GM12875 (cell line): ENCODE measurements around the gene PDE8A.

Experiments
- H3K4me3 ChIP-seq: one replicate; pipeline ENCODE4 v1.5.1; 2011; ENCODE audit warnings: low read depth, low read length, control low read depth
- TF ChIP-seq, protein P1 (sequence below): IDR thresholded peaks from 2 replicates; pipeline ENCODE4 v1.5.1; 2011; ENCODE audit warnings: low read depth, mild to moderate bottlenecking, control low read depth, inconsistent platforms, low read length, moderate library complexity, borderline replicate concordance; ENCODE audit not compliant: insufficient read depth

Gene PDE8A

GRCh38 chr15:85137489-85138168 is 156.0 kb downstream of the PDE8A start:
- TF ChIP-seq, protein P1, sequence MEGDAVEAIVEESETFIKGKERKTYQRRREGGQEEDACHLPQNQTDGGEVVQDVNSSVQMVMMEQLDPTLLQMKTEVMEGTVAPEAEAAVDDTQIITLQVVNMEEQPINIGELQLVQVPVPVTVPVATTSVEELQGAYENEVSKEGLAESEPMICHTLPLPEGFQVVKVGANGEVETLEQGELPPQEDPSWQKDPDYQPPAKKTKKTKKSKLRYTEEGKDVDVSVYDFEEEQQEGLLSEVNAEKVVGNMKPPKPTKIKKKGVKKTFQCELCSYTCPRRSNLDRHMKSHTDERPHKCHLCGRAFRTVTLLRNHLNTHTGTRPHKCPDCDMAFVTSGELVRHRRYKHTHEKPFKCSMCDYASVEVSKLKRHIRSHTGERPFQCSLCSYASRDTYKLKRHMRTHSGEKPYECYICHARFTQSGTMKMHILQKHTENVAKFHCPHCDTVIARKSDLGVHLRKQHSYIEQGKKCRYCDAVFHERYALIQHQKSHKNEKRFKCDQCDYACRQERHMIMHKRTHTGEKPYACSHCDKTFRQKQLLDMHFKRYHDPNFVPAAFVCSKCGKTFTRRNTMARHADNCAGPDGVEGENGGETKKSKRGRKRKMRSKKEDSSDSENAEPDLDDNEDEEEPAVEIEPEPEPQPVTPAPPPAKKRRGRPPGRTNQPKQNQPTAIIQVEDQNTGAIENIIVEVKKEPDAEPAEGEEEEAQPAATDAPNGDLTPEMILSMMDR: no peak
- H3K4me3 ChIP-seq: no peak overlapping the region

DNA sequence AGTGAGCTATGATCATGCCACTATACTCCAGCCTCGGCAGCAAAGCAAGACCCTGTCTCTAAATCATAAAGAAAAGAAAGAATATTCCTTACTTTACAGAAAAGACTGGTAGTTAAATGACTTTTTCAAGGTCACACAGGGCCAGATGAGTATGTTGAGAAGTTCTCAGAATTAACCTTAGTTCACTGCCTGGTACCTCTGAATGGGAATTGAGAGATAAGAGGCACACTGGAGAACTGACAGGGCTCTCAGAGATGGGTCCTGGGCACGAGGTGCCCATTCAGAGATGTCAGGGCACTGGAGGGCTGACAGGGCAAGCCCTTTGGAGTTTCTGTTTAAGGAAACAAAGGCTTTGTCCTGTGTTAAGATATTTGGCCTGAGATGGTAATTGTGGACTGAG is 157.7 kb downstream of the PDE8A start:
- TF ChIP-seq, protein P1: no peak
- no peak overlapping the region for H3K4me3 ChIP-seq

DNA sequence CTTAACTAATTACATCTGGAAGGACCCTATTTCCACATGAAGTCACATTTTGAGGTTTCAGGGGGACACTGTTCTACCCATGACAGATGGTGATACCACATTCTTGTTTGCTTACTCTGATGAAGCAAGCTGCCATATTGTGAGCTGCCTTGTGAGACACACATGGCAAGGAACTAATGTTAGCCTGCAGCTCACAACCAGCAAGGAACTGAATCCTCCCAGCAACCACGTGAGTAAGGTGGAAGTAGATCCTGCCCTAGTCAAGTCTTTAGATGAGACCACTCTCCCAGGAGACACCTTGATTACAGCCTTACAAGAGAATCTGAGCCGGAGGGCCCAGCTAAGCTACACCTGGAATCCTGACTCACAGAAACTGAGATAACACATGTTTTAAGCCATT is 160.1 kb downstream of the PDE8A start:
- TF ChIP-seq, protein P1: no peak
- no peak overlapping the region for H3K4me3 ChIP-seq

- TF ChIP-seq, protein P1: no peak
- H3K4me3 ChIP-seq: no peak overlapping the region
Observed at GRCh38 chr15:85142312-85142711, 160.7 kb downstream of the PDE8A start.

GRCh38 chr15:85149465-85150129 is 167.9 kb downstream of the PDE8A start:
- H3K4me3 ChIP-seq: no peak overlapping the region
- TF ChIP-seq, protein P1: no peak

- H3K4me3 ChIP-seq: no peak overlapping the region
- TF ChIP-seq, protein P1: no peak
Observed at GRCh38 chr15:85150130-85150480, 168.4 kb downstream of the PDE8A start.

DNA sequence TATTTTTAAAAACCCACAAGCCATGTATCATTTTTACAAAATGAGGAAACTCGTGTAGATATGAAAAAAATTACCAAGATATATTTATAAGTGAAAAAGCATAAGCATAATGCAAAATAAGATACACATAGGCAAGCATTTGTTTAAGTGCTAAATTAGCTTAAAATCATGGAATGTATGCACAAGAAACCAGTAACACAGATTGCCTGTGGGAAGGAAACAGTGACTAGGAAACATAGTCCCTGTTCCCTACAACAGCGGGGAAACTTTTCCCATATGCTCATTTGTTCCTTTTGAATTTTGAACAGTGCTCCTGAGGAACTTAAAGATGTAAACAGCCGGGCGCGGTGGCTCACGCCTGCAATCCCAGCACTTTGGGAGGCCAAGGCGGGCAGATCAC is 169.5 kb downstream of the PDE8A start:
- H3K4me3 ChIP-seq: no peak overlapping the region
- TF ChIP-seq, protein P1: no peak
